Transverse colon (tissue), 4 donors: ENCODE results near the gene SLAMF7.

Experiments
- CTCF ChIP-seq, 5 experiments: fragments of 200-600 bp in 3 of 5; fragments of 450-650 bp in 2 of 5; sonication (generic) in 3 of 5; IDR thresholded peaks; 1 replicate in 2 of 5; 2 replicates in 3 of 5; pipeline ENCODE4 v1.5.1; 2016 to 2017; ENCODE audit warnings: antibody characterized with exemption in 5 of 5, inconsistent platforms in 3 of 5, mild to moderate bottlenecking in 2 of 5, moderate library complexity in 1 of 5
- EP300 ChIP-seq: sonication (generic); formaldehyde crosslinking; IDR thresholded peaks from one replicate; pipeline ENCODE4 v1.6.1; 2017; ENCODE audit warnings: antibody characterized with exemption, low read depth
- POLR2A ChIP-seq: fragments of 450-650 bp; IDR thresholded peaks from one replicate; pipeline ENCODE4 v1.6.1; 2016; ENCODE audit warnings: antibody characterized with exemption, mild to moderate bottlenecking, moderate library complexity
- POLR2AphosphoS5 ChIP-seq, 3 donors: sonication (generic); formaldehyde crosslinking; IDR thresholded peaks; one replicate each; pipeline ENCODE4 v1.6.1; 2016; ENCODE audit warnings: antibody characterized with exemption in 3 of 3

DNA sequence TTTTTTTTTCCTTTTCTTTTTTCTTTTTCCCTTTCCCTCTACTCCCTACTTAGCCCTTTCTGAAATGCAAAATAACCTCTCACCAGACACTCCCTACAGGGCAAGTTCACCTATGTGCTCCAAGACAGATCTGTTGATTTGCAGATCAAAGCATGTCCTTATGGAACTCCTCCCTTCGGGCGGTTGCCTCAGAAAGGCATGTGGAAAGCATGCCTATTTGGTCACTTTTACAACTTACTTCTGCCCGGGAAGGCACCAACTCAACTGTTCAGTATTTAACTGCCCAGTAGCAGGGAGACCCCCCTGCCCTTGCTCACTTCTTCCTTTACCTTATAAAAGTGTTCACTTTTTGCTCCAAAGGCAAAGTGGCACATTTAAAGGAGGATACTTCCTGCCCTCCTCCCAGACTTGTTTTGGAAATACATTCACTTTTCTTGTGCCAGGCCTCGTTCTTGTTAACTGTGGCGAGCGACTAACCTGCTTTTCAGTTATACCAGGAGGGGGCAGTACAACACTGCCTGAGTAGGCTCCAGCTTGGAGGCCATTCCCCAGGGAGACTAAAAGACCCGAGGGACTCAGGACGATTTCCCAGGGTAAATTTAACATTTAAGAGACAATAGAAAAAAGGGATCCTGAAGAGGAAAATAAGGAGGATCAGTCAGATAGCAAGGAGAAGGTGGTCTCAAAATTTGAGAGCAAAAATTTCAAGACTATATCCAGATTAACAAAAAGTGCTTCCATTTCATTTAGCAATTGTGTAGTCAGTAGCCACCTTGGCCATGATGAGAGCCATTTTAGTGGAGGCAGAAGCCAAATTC is 12.3 kb upstream of the SLAMF7 start:
- TF ChIP-seq CTCF (IDR thresholded peaks at IDR 0.05) (peak; percentile 68 to 93 (median 82)), POLR2AphosphoS5 (IDR thresholded peaks at IDR 0.05) (peak in 1 of 3 donors; percentile 9), EP300 (no peak), POLR2A (no peak)
